ENCODE measurements around the gene KCNH2. TPM values are rescaled to one million over a fixed set of nuclear protein-coding genes. Genes with fewer than 3 reads are reported as not detected.

The KCNH2 gene
- total RNA-seq, 1 experiment from 2014 or later, result 16.2 TPM

GRCh38 chr7:151008511-151009323, 30.6 kb upstream of the KCNH2 start (continued):
- TF ChIP-seq SMAD4 (CRISPR knock-in tag; IDR thresholded peaks at IDR 0.05) (no peak), FOXK1 (CRISPR knock-in tag; IDR thresholded peaks at IDR 0.05) (peak; percentile 59; the same call in 1 of the 2 replicates), ZBTB43 (CRISPR knock-in tag; IDR thresholded peaks at IDR 0.05) (peak; percentile 86), ETV6 (CRISPR knock-in tag; IDR thresholded peaks at IDR 0.05) (peak; percentile 68; the same call in 1 of the 2 replicates), GTF2I (CRISPR knock-in tag; conservative IDR thresholded peaks at IDR 0.05) (peak; percentile 83)

- peaks cover 32% of the 10 kb centered on the region for H3K4me1 Mint-ChIP-seq
- peak overlapping the region; percentile 40 for H3K4me3 Mint-ChIP-seq
- CTCF ChIA-PET, result interaction anchor here (1.0 to 6.6 kb wide), 26 partner anchors 10 to 228 kb away, joined by 3 to 112 read pairs (median 10); partner anchors contain the start of genes ABCB8, AGAP3, CDK5 and NOS3
- no peak for TF ChIP-seq MAX (CRISPR knock-in tag; IDR thresholded peaks at IDR 0.05)
- no peak for TF ChIP-seq CDX4 (CRISPR knock-in tag; IDR thresholded peaks at IDR 0.05; ENCODE audit: borderline replicate concordance)
- TF ChIP-seq ETV6 (CRISPR knock-in tag; IDR thresholded peaks at IDR 0.05), result no peak
- no peak for TF ChIP-seq HMGA2 (CRISPR knock-in tag; IDR thresholded peaks at IDR 0.05)
- no peak for TF ChIP-seq ESRRA (CRISPR knock-in tag; IDR thresholded peaks at IDR 0.05; ENCODE audit: borderline replicate concordance)
- no peak for TF ChIP-seq STAT6 (CRISPR knock-in tag; conservative IDR thresholded peaks at IDR 0.05; ENCODE audit: low read depth)
- no peak for TF ChIP-seq ZNF317 (CRISPR knock-in tag; IDR thresholded peaks at IDR 0.05; ENCODE audit: borderline replicate concordance, low read depth)
- no peak for TF ChIP-seq MXD4 (CRISPR knock-in tag; IDR thresholded peaks at IDR 0.05; ENCODE audit: borderline replicate concordance)
- no peak for TF ChIP-seq TEAD1 (CRISPR knock-in tag; IDR thresholded peaks at IDR 0.05)
- TF ChIP-seq FOXP4 (CRISPR knock-in tag; IDR thresholded peaks at IDR 0.05), result no peak
- no peak for TF ChIP-seq IRF1 (CRISPR knock-in tag; IDR thresholded peaks at IDR 0.05)
- TF ChIP-seq ATF3 (CRISPR knock-in tag; conservative IDR thresholded peaks at IDR 0.05), result no peak
- TF ChIP-seq ELF4 (CRISPR knock-in tag; IDR thresholded peaks at IDR 0.05; ENCODE audit: low read depth), result no peak
- TF ChIP-seq ZNF219 (CRISPR knock-in tag; IDR thresholded peaks at IDR 0.05; ENCODE audit: borderline replicate concordance), result no peak
- no peak for TF ChIP-seq OVOL2 (CRISPR knock-in tag; IDR thresholded peaks at IDR 0.05; ENCODE audit: borderline replicate concordance)
- TF ChIP-seq GTF2I (CRISPR knock-in tag; conservative IDR thresholded peaks at IDR 0.05), result no peak
- no peak for TF ChIP-seq USF1 (CRISPR knock-in tag; IDR thresholded peaks at IDR 0.05)
- no peak for TF ChIP-seq SMAD4 (CRISPR knock-in tag; IDR thresholded peaks at IDR 0.05)
- TF ChIP-seq HMGXB4 (CRISPR knock-in tag; IDR thresholded peaks at IDR 0.05), result no peak
- no peaks in the 10 kb centered on the region for H3K36me3 Mint-ChIP-seq
- ATAC-seq (no peak), DNase-seq (ENCODE audit: low spot score) (no peak)
- peaks cover 13% of the 10 kb centered on the region for H3K27me3 Mint-ChIP-seq (ENCODE audit: low read depth)
- H3K27ac Mint-ChIP-seq, result no peak overlapping the region; the same call in 1 of the 2 replicates
- no peaks in the 10 kb centered on the region for H3K9me3 Mint-ChIP-seq
- POLR2A ChIA-PET, result interaction anchor here (0.6 kb wide), 1 partner anchor 91 kb away, joined by 3 read pairs; no protein-coding TSS in a partner anchor
Observed at GRCh38 chr7:151008143-151008510, 30.0 kb upstream of the KCNH2 start.

All from WTC11 (cell line).